OCI-LY7 (cell line): ENCODE measurements around the gene ZNF423. TPM values are rescaled to one million over a fixed set of nuclear protein-coding genes. Genes with fewer than 3 reads are reported as not detected.
"Not testable (repeated sequence)": the region's sequence is repeated elsewhere in the genome, so short reads cannot be mapped to it uniquely, and the experiment has no call there.

Experiments used
- BruUV-seq: library from RNA; stranded (reverse); fragments of 400-500 nt; replicated peaks from 2 replicates; lab custom pipeline; 2021; lab: Mats Ljungman, UMichigan
- CTCF ChIA-PET: fragments of 300-600 bp; sonication (Branson Sonifier 250); formaldehyde crosslinking; loops from one replicate; lab custom pipeline; 2022; ENCODE audit warnings: antibody characterized with exemption; ENCODE audit not compliant: unreplicated experiment; lab: Charles Lee
- POLR2A ChIA-PET: fragments of 300-600 bp; sonication (Branson Sonifier 250); formaldehyde crosslinking; loops from one replicate; lab custom pipeline; 2022; ENCODE audit warnings: antibody characterized with exemption; lab: Charles Lee
- DNase-seq: peaks from one replicate; pipeline ENCODE4 v3.0.0-alpha.2; 2015; ENCODE audit warnings: low spot score
- H2AFZ ChIP-seq: fragments of 200-600 bp; sonication (generic), shearing (Covaris generic); 2 replicates; pipeline ENCODE4 v1.6.1; 2014; ENCODE audit warnings: mild to moderate bottlenecking, antibody characterized with exemption, low read length, moderate library complexity
- H3K27ac ChIP-seq: fragments of 200-600 bp; sonication (generic); 2 replicates; pipeline ENCODE4 v1.5.1; 2014; ENCODE audit warnings: mixed run types, low read depth, mild to moderate bottlenecking, moderate library complexity, low read length, inconsistent platforms; ENCODE audit not compliant: poor library complexity, severe bottlenecking
- H3K36me3 ChIP-seq: fragments of 200-600 bp; sonication (generic); 2 replicates; pipeline ENCODE4 v1.6.1; 2014; ENCODE audit warnings: mild to moderate bottlenecking, antibody characterized with exemption, low read length, moderate library complexity, mixed read lengths; ENCODE audit not compliant: insufficient read depth
- H3K4me1 ChIP-seq: fragments of 200-600 bp; sonication (generic); 2 replicates; pipeline ENCODE4 v1.5.1; 2014; ENCODE audit warnings: mild to moderate bottlenecking, low read length; ENCODE audit not compliant: insufficient read depth, poor library complexity, severe bottlenecking
- H3K4me2 ChIP-seq: fragments of 200-600 bp; sonication (generic); 2 replicates; pipeline ENCODE4 v1.6.1; 2014; ENCODE audit warnings: mild to moderate bottlenecking, low read length
- H3K4me3 ChIP-seq: fragments of 200-600 bp; sonication (generic); 2 replicates; pipeline ENCODE4 v1.5.1; 2014; ENCODE audit warnings: mild to moderate bottlenecking, low read depth, low read length; ENCODE audit not compliant: poor library complexity, severe bottlenecking
- H3K79me2 ChIP-seq: fragments of 200-600 bp; sonication (generic); 2 replicates; pipeline ENCODE4 v1.6.1; 2016; ENCODE audit warnings: low read depth, mild to moderate bottlenecking, low read length, moderate library complexity, mixed read lengths; ENCODE audit not compliant: insufficient read depth
- H3K9me2 ChIP-seq: fragments of 200-600 bp; sonication (generic); 2 replicates; pipeline ENCODE4 v1.6.1; 2016; ENCODE audit warnings: mild to moderate bottlenecking, low read length, mixed read lengths; ENCODE audit not compliant: insufficient read depth
- H3K9me3 ChIP-seq: fragments of 200-600 bp; sonication (generic); 2 replicates; pipeline ENCODE4 v1.6.1; 2014; ENCODE audit warnings: mild to moderate bottlenecking, mixed run types, low read length, mixed read lengths
- H4K20me1 ChIP-seq: fragments of 200-600 bp; sonication (generic); 2 replicates; pipeline ENCODE4 v1.6.1; 2014; ENCODE audit warnings: mild to moderate bottlenecking, antibody characterized with exemption, low read length, moderate library complexity, mixed read lengths; ENCODE audit not compliant: insufficient read depth
- CTCF ChIP-seq: fragments of 200-600 bp; sonication (generic); conservative IDR thresholded peaks from 2 replicates; pipeline ENCODE4 v1.5.1; 2014; ENCODE audit warnings: mild to moderate bottlenecking, antibody characterized with exemption, low read length, moderate library complexity, mixed read lengths
- EZH2phosphoT487 ChIP-seq: fragments of 200-600 bp; sonication (generic); IDR thresholded peaks from 2 replicates; pipeline ENCODE4 v1.6.1; 2018; ENCODE audit warnings: low read depth, borderline replicate concordance, mild to moderate bottlenecking, mixed run types, antibody characterized with exemption, low read length, moderate library complexity, mixed read lengths
- intact Hi-C: fragments of 100-400 bp; cut with micrococcal nuclease; formaldehyde crosslinking; loops from one replicate; pipeline ENCODE4 v1.10.0; 2022; ENCODE audit not compliant: unreplicated experiment
- total RNA-seq, 2 experiments: library from RNA; depleted of rRNA in 1 of 2; stranded (reverse); fragments of >200 nt in 1 of 2; shearing (Covaris generic) in 1 of 2; gene quantifications; 2 replicates each; pipeline ENCODE4 v1.2.3, GENCODE V29; 2014 to 2022

The ZNF423 gene
- total RNA-seq, 2 experiments from 2014 or later: 0.09 to 0.13 TPM

GRCh38 chr16:49679095-49679494 lies 176.8 kb downstream of the ZNF423 start:
- no peak overlapping the region for H2AFZ ChIP-seq
- H3K9me2 ChIP-seq: no peaks in the 10 kb centered on the region
- H3K27ac ChIP-seq: no peak overlapping the region
- CTCF ChIA-PET: no interaction called here
- TF ChIP-seq CTCF: no peak
- TF ChIP-seq EZH2phosphoT487: no peak
- intact Hi-C loops: no loop called here
- H3K9me3 ChIP-seq: no peaks in the 10 kb centered on the region
- H3K79me2 ChIP-seq: no peaks in the 10 kb centered on the region
- no peak for DNase-seq
- no peaks in the 10 kb centered on the region for H3K36me3 ChIP-seq
- no peak overlapping the region for H3K4me3 ChIP-seq
- H3K4me1 ChIP-seq: no peaks in the 10 kb centered on the region
- no TSS peak for BruUV-seq
- no peaks in the 10 kb centered on the region for H4K20me1 ChIP-seq
- no peak overlapping the region for H3K4me2 ChIP-seq
- POLR2A ChIA-PET: no interaction called here

GRCh38 chr16:49677661-49678060 lies 178.3 kb downstream of the ZNF423 start:
- H3K4me2 ChIP-seq, H4K20me1 ChIP-seq, H3K79me2 ChIP-seq, H2AFZ ChIP-seq, H3K36me3 ChIP-seq, intact Hi-C loops, BruUV-seq, CTCF ChIA-PET, DNase-seq, H3K27ac ChIP-seq, H3K9me3 ChIP-seq, H3K9me2 ChIP-seq, H3K4me1 ChIP-seq, H3K4me3 ChIP-seq: not testable (repeated sequence)
- POLR2A ChIA-PET: interaction anchor here (0.6 kb wide), 1 partner anchor 1299 kb away, joined by 3 read pairs; no protein-coding TSS in a partner anchor

GRCh38 chr16:49675413-49675812 lies 180.5 kb downstream of the ZNF423 start:
- no peak for TF ChIP-seq CTCF
- TF ChIP-seq EZH2phosphoT487: no peak
- DNase-seq: no peak
- Histone ChIP-seq H3K9me3 (no peaks in the 10 kb centered on the region), H3K27ac (no peak overlapping the region), H3K4me3 (no peak overlapping the region), H3K4me2 (no peak overlapping the region), H3K4me1 (no peaks in the 10 kb centered on the region), H3K36me3 (no peaks in the 10 kb centered on the region), H2AFZ (no peak overlapping the region), H3K9me2 (no peaks in the 10 kb centered on the region), H4K20me1 (no peaks in the 10 kb centered on the region), H3K79me2 (no peaks in the 10 kb centered on the region)
- no TSS peak for BruUV-seq
- POLR2A ChIA-PET: no interaction called here
- CTCF ChIA-PET: no interaction called here
- intact Hi-C loops: no loop called here
